WERI-Rb-1 (cell line): ENCODE measurements around the gene DHX15.

Experiments
- DNase-seq: peaks from one replicate; pipeline ENCODE4 v3.0.0-alpha.2; 2020
- H3K27ac ChIP-seq: fragments of 250-450 bp; sonication (Bioruptor Pico); 2 replicates; pipeline ENCODE4 v1.5.1; 2020; ENCODE audit warnings: mild to moderate bottlenecking, moderate library complexity
- H3K27me3 ChIP-seq: fragments of 250-450 bp; sonication (Bioruptor Pico); 2 replicates; pipeline ENCODE4 v1.5.1; 2021; ENCODE audit warnings: mild to moderate bottlenecking, low read depth, moderate library complexity; ENCODE audit not compliant: insufficient read depth, severe bottlenecking
- H3K36me3 ChIP-seq: fragments of 250-450 bp; sonication (Bioruptor Pico); 2 replicates; pipeline ENCODE4 v1.5.1; 2020; ENCODE audit warnings: mild to moderate bottlenecking, moderate library complexity
- H3K4me3 ChIP-seq: 2 replicates; pipeline ENCODE4 v1.5.1; 2011; ENCODE audit warnings: low read depth, mild to moderate bottlenecking, control low read depth, low read length
- H3K9me3 ChIP-seq: fragments of 250-450 bp; sonication (Bioruptor Pico); 2 replicates; pipeline ENCODE4 v1.5.1; 2021; ENCODE audit warnings: mild to moderate bottlenecking, moderate library complexity; ENCODE audit not compliant: severe bottlenecking
- CTCF ChIP-seq: IDR thresholded peaks from 2 replicates; pipeline ENCODE4 v1.5.1; 2011; ENCODE audit warnings: low read depth, mild to moderate bottlenecking, control low read depth, inconsistent platforms, low read length

The DHX15 gene

GRCh38 chr4:24622146-24622834, 37.9 kb upstream of the DHX15 start:
- Histone ChIP-seq H3K27me3 (no peaks in the 10 kb centered on the region), H3K36me3 (no peaks in the 10 kb centered on the region), H3K9me3 (no peaks in the 10 kb centered on the region), H3K27ac (no peak overlapping the region), H3K4me3 (no peak overlapping the region)
- TF ChIP-seq CTCF = no peak
- no peak for DNase-seq

- no peak for TF ChIP-seq CTCF
- Histone ChIP-seq H3K36me3 (no peaks in the 10 kb centered on the region), H3K27ac (no peak overlapping the region), H3K27me3 (no peaks in the 10 kb centered on the region), H3K9me3 (no peaks in the 10 kb centered on the region), H3K4me3 (no peak overlapping the region)
- no peak for DNase-seq
Observed at GRCh38 chr4:24615977-24616376, 31.6 kb upstream of the DHX15 start.

GRCh38 chr4:24614881-24615280, 30.5 kb upstream of the DHX15 start:
- H3K27ac ChIP-seq = no peak overlapping the region

GRCh38 chr4:24613502-24613901, 29.1 kb upstream of the DHX15 start:
- H3K27me3 ChIP-seq = no peaks in the 10 kb centered on the region
- no peak overlapping the region for H3K27ac ChIP-seq
- H3K9me3 ChIP-seq = no peaks in the 10 kb centered on the region
- no peak for TF ChIP-seq CTCF
- no peak overlapping the region for H3K4me3 ChIP-seq
- no peak for DNase-seq
- H3K36me3 ChIP-seq = no peaks in the 10 kb centered on the region

More at GRCh38 chr4:24614881-24615280, 30.5 kb upstream of the DHX15 start:
- Histone ChIP-seq H3K9me3 (no peaks in the 10 kb centered on the region), H3K4me3 (no peak overlapping the region), H3K36me3 (no peaks in the 10 kb centered on the region), H3K27me3 (no peaks in the 10 kb centered on the region)
- TF ChIP-seq CTCF = no peak
- no peak for DNase-seq

- no peaks in the 10 kb centered on the region for H3K9me3 ChIP-seq
- DNase-seq = no peak
- no peaks in the 10 kb centered on the region for H3K36me3 ChIP-seq
- no peak overlapping the region for H3K4me3 ChIP-seq
- TF ChIP-seq CTCF = no peak
- H3K27ac ChIP-seq = no peak overlapping the region
- no peaks in the 10 kb centered on the region for H3K27me3 ChIP-seq
Observed at GRCh38 chr4:24611575-24611974, 27.2 kb upstream of the DHX15 start.

- H3K27me3 ChIP-seq = no peaks in the 10 kb centered on the region
- H3K36me3 ChIP-seq = no peaks in the 10 kb centered on the region
- no peak for TF ChIP-seq CTCF
- no peak overlapping the region for H3K4me3 ChIP-seq
- no peaks in the 10 kb centered on the region for H3K9me3 ChIP-seq
- no peak for DNase-seq
- H3K27ac ChIP-seq = no peak overlapping the region
Observed at GRCh38 chr4:24607334-24607733, 23.0 kb upstream of the DHX15 start.
